Activated B cell treated with CpG ODN at 0.5 μM for 24 hours (primary cell): ENCODE results near the gene PIK3C2G. TPM values are rescaled to one million over a fixed set of nuclear protein-coding genes. Genes with fewer than 3 reads are reported as not detected.

Source experiments
- ATAC-seq: fragments of 200-7000 bp; cut with Tn5 transposase; one replicate; pipeline ENCODE4 v1.10.0; 2021; ENCODE audit warnings: low read depth, mild to moderate bottlenecking, moderate library complexity
- CTCF ChIA-PET: fragments of 350-600 bp; sonication (Branson Sonifier 250); formaldehyde crosslinking; loops from one replicate; lab custom pipeline; 2021; ENCODE audit warnings: antibody characterized with exemption; lab: Charles Lee
- POLR2A ChIA-PET: fragments of 350-600 bp; sonication (Branson Sonifier 250); formaldehyde crosslinking; loops from one replicate; lab custom pipeline; 2021; ENCODE audit warnings: antibody characterized with exemption; lab: Charles Lee
- DNase-seq: peaks from one replicate; pipeline ENCODE4 v3.0.0; 2022
- H3K27ac Mint-ChIP-seq: one replicate; pipeline ENCODE4 v1.8.0; 2020; ENCODE audit warnings: mixed read lengths
- H3K27me3 Mint-ChIP-seq: one replicate; pipeline ENCODE4 v1.8.0; 2021; ENCODE audit warnings: mixed read lengths
- H3K36me3 Mint-ChIP-seq: one replicate; pipeline ENCODE4 v1.8.0; 2021; ENCODE audit warnings: low read depth, mixed read lengths
- H3K4me1 Mint-ChIP-seq: one replicate; pipeline ENCODE4 v1.8.0; 2021; ENCODE audit warnings: mixed read lengths
- H3K4me3 Mint-ChIP-seq: one replicate; pipeline ENCODE4 v1.8.0; 2020; ENCODE audit warnings: mild to moderate bottlenecking, mixed read lengths
- H3K9me3 Mint-ChIP-seq: one replicate; pipeline ENCODE4 v1.8.0; 2020; ENCODE audit warnings: mixed read lengths
- CTCF ChIP-seq: fragments of 200-600 bp; IDR thresholded peaks from one replicate; pipeline ENCODE4 v1.8.0; 2022; ENCODE audit warnings: antibody characterized with exemption, mild to moderate bottlenecking
- intact Hi-C: fragments of 100-400 bp; cut with micrococcal nuclease; formaldehyde crosslinking; loops from one replicate; pipeline ENCODE4 v1.15.1; 2024
- total RNA-seq: library from RNA; stranded (reverse); gene quantifications from 2 replicates; pipeline ENCODE4 v1.2.3, GENCODE V29; 2022

The PIK3C2G gene
- total RNA-seq, 1 donor from 2014 or later, result not detected

DNA sequence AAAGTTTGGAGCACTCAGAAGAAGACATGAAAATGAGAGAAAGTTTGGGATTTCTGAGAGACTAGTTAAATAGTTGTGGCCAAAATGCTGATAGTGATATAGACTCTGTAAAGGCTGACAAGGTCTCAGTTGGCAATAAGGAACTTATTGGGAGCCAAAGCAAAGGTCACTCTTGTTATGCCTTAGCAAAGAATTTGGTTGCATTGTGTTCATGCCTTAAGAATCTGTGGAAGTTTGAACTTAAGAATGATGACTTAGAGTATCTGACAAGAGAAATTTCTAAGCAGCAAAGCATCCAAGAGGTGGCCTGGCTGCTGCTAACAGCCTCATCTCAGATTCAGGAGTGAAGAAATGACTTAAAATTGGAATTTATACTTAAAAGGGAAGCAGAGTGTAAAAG, 113.8 kb downstream of the PIK3C2G start:
- CTCF ChIA-PET, result no interaction called here
- no peak for ATAC-seq

DNA sequence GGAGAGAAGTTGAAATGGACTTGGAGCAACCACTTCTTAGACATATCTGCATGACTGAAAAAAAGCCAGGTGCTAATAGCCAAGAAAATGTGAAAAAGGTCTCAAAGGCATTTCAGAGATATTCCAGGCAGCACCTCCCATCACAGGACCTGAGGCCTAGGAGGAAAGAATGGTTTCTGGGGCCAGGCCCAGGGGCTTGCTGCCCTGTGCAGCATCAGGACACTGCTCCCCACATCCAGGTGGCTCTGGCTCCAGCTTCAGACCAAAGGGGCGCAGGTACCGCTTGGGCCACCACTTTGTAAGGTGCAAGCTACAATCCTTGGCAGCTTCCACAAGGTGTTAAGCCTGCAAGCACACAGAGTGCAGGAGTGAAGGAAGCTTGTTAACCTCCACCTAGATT, 114.3 kb downstream of the PIK3C2G start:
- intact Hi-C loops, result no loop called here
- ATAC-seq, result no peak

More for the DNA sequence above, 113.8 kb downstream of the PIK3C2G start:
- POLR2A ChIA-PET, result no interaction called here
- peaks cover 3% of the 10 kb centered on the region for H3K9me3 Mint-ChIP-seq
- no peaks in the 10 kb centered on the region for H3K4me1 Mint-ChIP-seq
- no peak for TF ChIP-seq CTCF
- no peak overlapping the region for H3K4me3 Mint-ChIP-seq
- no peaks in the 10 kb centered on the region for H3K36me3 Mint-ChIP-seq
- no peaks in the 10 kb centered on the region for H3K27me3 Mint-ChIP-seq
- intact Hi-C loops, result no loop called here
- DNase-seq, result no peak
- no peak overlapping the region for H3K27ac Mint-ChIP-seq

DNA sequence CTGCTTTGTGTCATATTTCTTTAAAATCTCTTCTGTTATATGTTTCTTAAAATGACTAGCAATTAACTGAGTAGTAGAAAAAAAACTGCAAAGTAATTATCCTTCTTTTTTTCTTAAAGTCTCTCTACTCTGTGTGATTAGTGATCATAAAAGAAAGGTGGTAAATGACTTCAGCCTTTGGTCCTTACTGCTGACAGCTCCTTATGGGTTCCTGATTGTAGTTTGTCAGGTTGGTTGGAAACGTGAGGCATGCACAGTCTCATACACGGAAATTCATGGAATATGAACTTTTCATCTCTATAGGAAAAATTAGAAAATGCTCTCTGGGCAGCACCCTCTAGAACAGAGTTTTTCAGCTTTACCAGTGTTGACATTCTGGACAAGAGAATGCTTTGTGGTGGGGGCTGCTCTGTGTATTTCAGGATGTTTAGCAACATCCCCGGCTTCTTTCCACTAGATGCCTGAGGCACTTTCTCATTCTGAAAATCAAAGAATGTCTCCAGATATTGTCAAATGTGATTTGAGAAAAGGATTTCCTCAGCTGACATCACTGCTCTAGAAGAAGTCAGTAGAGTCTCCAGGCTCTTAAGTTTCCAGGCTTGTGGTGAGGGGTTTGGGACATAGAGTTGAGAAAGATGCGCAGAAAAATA, 121.0 kb downstream of the PIK3C2G start:
- no peak overlapping the region for H3K4me3 Mint-ChIP-seq
- H3K36me3 Mint-ChIP-seq, result no peaks in the 10 kb centered on the region
- POLR2A ChIA-PET, result no interaction called here
- no peak for TF ChIP-seq CTCF
- no peaks in the 10 kb centered on the region for H3K27me3 Mint-ChIP-seq
- intact Hi-C loops, result no loop called here
- no peak overlapping the region for H3K27ac Mint-ChIP-seq
- CTCF ChIA-PET, result no interaction called here
- ATAC-seq (no peak), DNase-seq (no peak)
- no peaks in the 10 kb centered on the region for H3K4me1 Mint-ChIP-seq
- peaks cover 6% of the 10 kb centered on the region for H3K9me3 Mint-ChIP-seq

More for the DNA sequence above, 114.3 kb downstream of the PIK3C2G start:
- Mint-ChIP-seq H3K9me3 (peaks cover 2% of the 10 kb centered on the region), H3K27me3 (no peaks in the 10 kb centered on the region), H3K4me1 (no peaks in the 10 kb centered on the region), H3K27ac (no peak overlapping the region), H3K36me3 (no peaks in the 10 kb centered on the region), H3K4me3 (no peak overlapping the region)
- no peak for TF ChIP-seq CTCF
- ChIA-PET POLR2A (no interaction called here), CTCF (no interaction called here)
- no peak for DNase-seq

GRCh38 chr12:18383203-18383602, 121.9 kb downstream of the PIK3C2G start:
- no peak overlapping the region for H3K4me3 Mint-ChIP-seq
- ATAC-seq (no peak), DNase-seq (no peak)
- H3K27me3 Mint-ChIP-seq, result no peaks in the 10 kb centered on the region
- H3K36me3 Mint-ChIP-seq, result no peaks in the 10 kb centered on the region
- H3K4me1 Mint-ChIP-seq, result no peaks in the 10 kb centered on the region
- peaks cover 8% of the 10 kb centered on the region for H3K9me3 Mint-ChIP-seq
- CTCF ChIA-PET, result no interaction called here
- POLR2A ChIA-PET, result no interaction called here
- intact Hi-C loops, result no loop called here
- H3K27ac Mint-ChIP-seq, result no peak overlapping the region
- no peak for TF ChIP-seq CTCF

GRCh38 chr12:18387706-18388105, 126.4 kb downstream of the PIK3C2G start:
- Mint-ChIP-seq H3K4me3 (no peak overlapping the region), H3K27me3 (no peaks in the 10 kb centered on the region), H3K27ac (no peak overlapping the region), H3K36me3 (no peaks in the 10 kb centered on the region), H3K9me3 (peaks cover 14% of the 10 kb centered on the region), H3K4me1 (no peaks in the 10 kb centered on the region)
- intact Hi-C loops, result no loop called here
- CTCF ChIA-PET, result no interaction called here
- POLR2A ChIA-PET, result no interaction called here
- TF ChIP-seq CTCF, result no peak
- ATAC-seq, result no peak
- no peak for DNase-seq
